Mesenchymal stem cell (in vitro differentiated cells and primary cell): Measurements from ENCODE around the gene HOXB3.
A peak's percentile ranks its signal among the peaks of the same experiment; 100 is the strongest.

Experiments used
- DNase-seq: peaks from one replicate; pipeline ENCODE4 v3.0.0-alpha.2; 2013
- H2AFZ ChIP-seq: one replicate; pipeline ENCODE4 v1.6.1; 2013; ENCODE audit warnings: low read depth, mild to moderate bottlenecking, control low read depth, inconsistent platforms, low read length, moderate library complexity
- H2AK5ac ChIP-seq: 2 replicates; pipeline ENCODE4 v1.6.1; 2013; ENCODE audit warnings: low read length, moderate library complexity, mild to moderate bottlenecking, inconsistent platforms; ENCODE audit not compliant: severe bottlenecking
- H2BK120ac ChIP-seq: one replicate; pipeline ENCODE4 v1.6.1; 2013; ENCODE audit warnings: low read depth, mild to moderate bottlenecking, inconsistent platforms, low read length, moderate library complexity
- H2BK12ac ChIP-seq, 2 experiments: one replicate each; pipeline ENCODE4 v1.6.1; 2013; ENCODE audit warnings: inconsistent platforms in 2 of 2, low read length in 2 of 2, mild to moderate bottlenecking in 2 of 2, moderate library complexity in 2 of 2, control low read depth in 1 of 2
- H2BK15ac ChIP-seq: one replicate; pipeline ENCODE4 v1.6.1; 2013; ENCODE audit warnings: mild to moderate bottlenecking, low read depth, inconsistent platforms; ENCODE audit not compliant: poor library complexity, severe bottlenecking
- H2BK5ac ChIP-seq: 2 replicates; pipeline ENCODE4 v1.6.1; 2013; ENCODE audit warnings: low read depth, mild to moderate bottlenecking, low read length, control low read depth, inconsistent platforms; ENCODE audit not compliant: poor library complexity, severe bottlenecking
- H3K14ac ChIP-seq, 2 experiments: one replicate each; pipeline ENCODE4 v1.6.1; 2013; ENCODE audit warnings: inconsistent platforms in 2 of 2, low read length in 2 of 2, control low read depth in 1 of 2, mild to moderate bottlenecking in 1 of 2, moderate library complexity in 1 of 2
- H3K18ac ChIP-seq, 2 experiments: one replicate each; pipeline ENCODE4 v1.6.1; 2013; ENCODE audit warnings: inconsistent platforms in 2 of 2, low read length in 2 of 2, control low read depth in 1 of 2, low read depth in 1 of 2, mild to moderate bottlenecking in 1 of 2
- H3K23ac ChIP-seq, 2 experiments: one replicate each; pipeline ENCODE4 v1.6.1; 2013; ENCODE audit warnings: inconsistent platforms in 2 of 2, low read length in 2 of 2, mild to moderate bottlenecking in 2 of 2, moderate library complexity in 2 of 2, control low read depth in 1 of 2
- H3K27ac ChIP-seq: 2 replicates; pipeline ENCODE4 v1.5.1; 2013; ENCODE audit warnings: mild to moderate bottlenecking, moderate library complexity, low read length, control low read depth, inconsistent platforms; ENCODE audit not compliant: poor library complexity, severe bottlenecking
- H3K27me3 ChIP-seq, 2 experiments: 2 replicates each; pipeline versions ENCODE4 v1.6.1 to v1.7.0; 2013; ENCODE audit warnings: low read length in 2 of 2, mild to moderate bottlenecking in 2 of 2, moderate library complexity in 2 of 2, control low read depth in 1 of 2, inconsistent platforms in 1 of 2; ENCODE audit not compliant: control insufficient read depth in 1 of 2, insufficient read depth in 1 of 2
- H3K36me3 ChIP-seq, 2 experiments: 2 replicates each; pipeline versions ENCODE4 v1.6.1 to v1.7.0; 2013; ENCODE audit warnings: low read length in 2 of 2, control low read depth in 1 of 2, inconsistent platforms in 1 of 2, low read depth in 1 of 2, mild to moderate bottlenecking in 1 of 2; ENCODE audit not compliant: insufficient read depth in 2 of 2, control insufficient read depth in 1 of 2
- H3K4ac ChIP-seq, 2 experiments: one replicate each; pipeline ENCODE4 v1.6.1; 2013; ENCODE audit warnings: inconsistent platforms in 2 of 2, low read length in 2 of 2, mild to moderate bottlenecking in 2 of 2, moderate library complexity in 2 of 2, control low read depth in 1 of 2, low read depth in 1 of 2
- H3K4me1 ChIP-seq: 2 replicates; pipeline ENCODE4 v1.6.1; 2013; ENCODE audit warnings: low read depth, low read length, control low read depth; ENCODE audit not compliant: control insufficient read depth, insufficient read depth
- H3K4me2 ChIP-seq: 2 replicates; pipeline ENCODE4 v1.6.1; 2013; ENCODE audit warnings: low read length, mild to moderate bottlenecking, inconsistent platforms; ENCODE audit not compliant: poor library complexity, severe bottlenecking
- H3K4me3 ChIP-seq, 2 experiments: 2 replicates each; pipeline versions ENCODE4 v1.5.1 to v1.7.0; 2013; ENCODE audit warnings: low read length in 2 of 2, mild to moderate bottlenecking in 2 of 2, control low read depth in 1 of 2, low read depth in 1 of 2; ENCODE audit not compliant: insufficient read depth in 1 of 2
- H3K79me1 ChIP-seq: replicated peaks from 2 replicates; pipeline ENCODE4 v1.6.1; 2013; ENCODE audit warnings: mild to moderate bottlenecking, control low read depth, low read length, inconsistent platforms; ENCODE audit not compliant: poor library complexity, severe bottlenecking
- H3K9ac ChIP-seq: 2 replicates; pipeline ENCODE4 v1.7.0; 2013; ENCODE audit warnings: mild to moderate bottlenecking, low read length, moderate library complexity
- H3K9me3 ChIP-seq: 2 replicates; pipeline ENCODE4 v1.7.0; 2013; ENCODE audit warnings: mild to moderate bottlenecking, low read length; ENCODE audit not compliant: control insufficient read depth
- H4K8ac ChIP-seq: one replicate; pipeline ENCODE4 v1.6.1; 2013; ENCODE audit warnings: inconsistent platforms, mild to moderate bottlenecking, low read length, moderate library complexity
- H4K91ac ChIP-seq: one replicate; pipeline ENCODE4 v1.6.1; 2013; ENCODE audit warnings: mild to moderate bottlenecking, low read length, inconsistent platforms
- WGBS: methylation state at CpG from one replicate; pipeline ENCODE4 v1.1.7; 2013; ENCODE audit warnings: mixed read lengths; 5-methylcytosine and 5-hydroxymethylcytosine counted together

Gene HOXB3

GRCh38 chr17:48576479-48577309, 13.3 kb downstream of the HOXB3 start:
- H3K9ac ChIP-seq = peak overlapping the region; percentile 95
- H4K91ac ChIP-seq = peak overlapping the region; percentile 74
- H2BK5ac ChIP-seq = peak overlapping the region; percentile 59
- peak overlapping the region; percentile 37 for H3K27ac ChIP-seq
- H3K4me2 ChIP-seq = peak overlapping the region; percentile 60
- peak overlapping the region; percentile 18 to 96 for H3K4me3 ChIP-seq
- peak overlapping the region; percentile 60 to 98 for H3K4ac ChIP-seq
- H3K14ac ChIP-seq = peak overlapping the region in 1 of 2 experiments; percentile 88
- no peak overlapping the region for H2AFZ ChIP-seq
- peaks cover 38% of the 10 kb centered on the region for H3K4me1 ChIP-seq
- H2BK120ac ChIP-seq = peak overlapping the region; percentile 98
- peak; percentile 84 for DNase-seq
- H3K27me3 ChIP-seq = peaks cover 0 to 4% of the 10 kb centered on the region in 2 experiments
- H3K23ac ChIP-seq = peak overlapping the region in 1 of 2 experiments; percentile 91
- no peak overlapping the region for H2AK5ac ChIP-seq
- H3K36me3 ChIP-seq = peaks cover 10 to 15% of the 10 kb centered on the region in 2 experiments
- peak overlapping the region; percentile 73 for H4K8ac ChIP-seq
- peak overlapping the region in 1 of 2 experiments; percentile 7 for H2BK12ac ChIP-seq
- under 1% methylated on average over 24 of the region's 43 CpGs for WGBS
- peaks cover 5% of the 10 kb centered on the region for H3K79me1 ChIP-seq
- H3K18ac ChIP-seq = peak overlapping the region; percentile 89 to 97
- no peaks in the 10 kb centered on the region for H3K9me3 ChIP-seq
- no peak overlapping the region for H2BK15ac ChIP-seq

GRCh38 chr17:48575673-48576478, 14.2 kb downstream of the HOXB3 start:
- Histone ChIP-seq H4K91ac (peak overlapping the region; percentile 88), H3K9ac (peak overlapping the region; percentile 95), H2BK5ac (no peak overlapping the region), H3K4me2 (peak overlapping the region; percentile 38), H2BK120ac (peak overlapping the region; percentile 98), H2BK15ac (no peak overlapping the region), H3K14ac (peak overlapping the region in 1 of 2 experiments; percentile 31), H3K18ac (peak overlapping the region; percentile 52 to 97), H3K27ac (peak overlapping the region; percentile 7), H3K36me3 (peaks cover 10 to 15% of the 10 kb centered on the region in 2 experiments), H4K8ac (peak overlapping the region; percentile 94), H3K23ac (peak overlapping the region; percentile 1 to 91), H3K27me3 (peaks cover 0 to 4% of the 10 kb centered on the region in 2 experiments), H2AFZ (no peak overlapping the region), H3K79me1 (peaks cover 5% of the 10 kb centered on the region), H2BK12ac (peak overlapping the region; percentile 24 to 29), H3K4me3 (peak overlapping the region in 1 of 2 experiments; percentile 76), H3K4me1 (peaks cover 35% of the 10 kb centered on the region), H2AK5ac (no peak overlapping the region), H3K4ac (peak overlapping the region; percentile 14 to 79), H3K9me3 (no peaks in the 10 kb centered on the region)
- WGBS = 3% methylated on average over 18 of the region's 22 CpGs
- DNase-seq = peak; percentile 86

GRCh38 chr17:48575066-48575582, 14.9 kb downstream of the HOXB3 start:
- H3K27me3 ChIP-seq = peaks cover 0 to 4% of the 10 kb centered on the region in 2 experiments
- H4K91ac ChIP-seq = no peak overlapping the region
- no peak overlapping the region for H2AFZ ChIP-seq
- H3K4ac ChIP-seq = peak overlapping the region; percentile 37 to 55
- H2BK12ac ChIP-seq = no peak overlapping the region
- no peak overlapping the region for H3K27ac ChIP-seq
- H3K14ac ChIP-seq = no peak overlapping the region
- H3K4me1 ChIP-seq = peaks cover 39% of the 10 kb centered on the region
- peak overlapping the region in 1 of 2 experiments; percentile 76 for H3K4me3 ChIP-seq
- DNase-seq = peak; percentile 87
- peak overlapping the region in 1 of 2 experiments; percentile 57 for H3K18ac ChIP-seq
- H2BK15ac ChIP-seq = no peak overlapping the region
- WGBS = 2% methylated on average over 6 of the region's 7 CpGs
- peak overlapping the region; percentile 32 for H2AK5ac ChIP-seq
- peak overlapping the region; percentile 44 for H2BK120ac ChIP-seq
- no peaks in the 10 kb centered on the region for H3K9me3 ChIP-seq
- H3K23ac ChIP-seq = no peak overlapping the region
- peaks cover 10 to 15% of the 10 kb centered on the region in 2 experiments for H3K36me3 ChIP-seq
- H2BK5ac ChIP-seq = no peak overlapping the region
- H4K8ac ChIP-seq = no peak overlapping the region
- peak overlapping the region; percentile 95 for H3K9ac ChIP-seq
- H3K4me2 ChIP-seq = no peak overlapping the region
- H3K79me1 ChIP-seq = peaks cover 5% of the 10 kb centered on the region
